SH-SY5Y (cell line): ENCODE measurements around the gene SLIT1.

Source experiments
- GATA2 ChIP-seq: IDR thresholded peaks from 2 replicates; pipeline ENCODE4 v1.6.1; 2011; ENCODE audit warnings: mild to moderate bottlenecking, low read depth, low read length
- GATA3 ChIP-seq: IDR thresholded peaks from 2 replicates; pipeline ENCODE4 v1.6.1; 2011; ENCODE audit warnings: low read depth, mild to moderate bottlenecking, low read length, moderate library complexity

- TF ChIP-seq GATA2 = no peak
- no peak for TF ChIP-seq GATA3
Measured at GRCh38 chr10:97069576-97070362, 116.0 kb downstream of the SLIT1 start.
